GM13976 (cell line): ENCODE measurements around the gene GPSM1.

Source experiments
- DNase-seq: peaks from one replicate; pipeline ENCODE4 v3.0.0; 2012; ENCODE audit warnings: low spot score
- CTCF ChIP-seq: IDR thresholded peaks from 2 replicates; pipeline ENCODE4 v1.5.1; 2012; ENCODE audit warnings: borderline replicate concordance, mild to moderate bottlenecking; ENCODE audit not compliant: insufficient read depth; ENCODE audit errors: extremely low read depth, missing control alignments, control extremely low read depth
- in situ Hi-C: fragments of 300-500 bp; cut with MboI; formaldehyde crosslinking; loops from one replicate; pipeline ENCODE4 v1.12.0; 2022; ENCODE audit warnings: low sequenced_read_pairs, mixed read lengths, inconsistent platforms; ENCODE audit not compliant: unreplicated experiment

Gene GPSM1

GRCh38 chr9:136285501-136286358 lies 41.6 kb upstream of the GPSM1 start:
- TF ChIP-seq CTCF = no peak
- DNase-seq = no peak
- in situ Hi-C loops = loop anchor here (10.0 kb wide), 1 partner anchor 111 kb away; no protein-coding TSS in a partner anchor

- no peak for TF ChIP-seq CTCF
- no peak for DNase-seq
- in situ Hi-C loops = loop anchor here (10.0 kb wide), 1 partner anchor 112 kb away; no protein-coding TSS in a partner anchor
Measured at GRCh38 chr9:136286359-136286986, 40.9 kb upstream of the GPSM1 start.

DNA sequence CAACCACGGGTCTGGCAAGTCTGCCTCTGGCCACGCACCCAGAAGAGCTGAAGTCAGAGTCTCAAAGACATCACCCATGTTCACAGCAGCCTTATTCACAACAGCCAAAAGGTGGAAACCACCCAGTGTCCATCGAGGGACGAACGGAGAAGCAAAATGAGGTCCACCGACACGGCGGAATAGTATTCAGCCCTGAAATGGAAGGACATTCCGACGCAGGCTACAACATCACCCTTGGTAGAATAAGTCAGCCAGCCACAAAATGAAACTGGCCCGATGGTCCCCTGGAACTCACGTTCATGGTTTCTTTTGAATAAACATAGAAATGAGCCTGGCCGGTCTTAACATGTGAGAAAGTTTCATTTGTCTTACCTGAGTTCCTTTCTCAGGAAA lies 40.4 kb upstream of the GPSM1 start:
- no peak for TF ChIP-seq CTCF
- no peak for DNase-seq
- in situ Hi-C loops = loop anchor here (10.0 kb wide), 1 partner anchor 112 kb away; no protein-coding TSS in a partner anchor

DNA sequence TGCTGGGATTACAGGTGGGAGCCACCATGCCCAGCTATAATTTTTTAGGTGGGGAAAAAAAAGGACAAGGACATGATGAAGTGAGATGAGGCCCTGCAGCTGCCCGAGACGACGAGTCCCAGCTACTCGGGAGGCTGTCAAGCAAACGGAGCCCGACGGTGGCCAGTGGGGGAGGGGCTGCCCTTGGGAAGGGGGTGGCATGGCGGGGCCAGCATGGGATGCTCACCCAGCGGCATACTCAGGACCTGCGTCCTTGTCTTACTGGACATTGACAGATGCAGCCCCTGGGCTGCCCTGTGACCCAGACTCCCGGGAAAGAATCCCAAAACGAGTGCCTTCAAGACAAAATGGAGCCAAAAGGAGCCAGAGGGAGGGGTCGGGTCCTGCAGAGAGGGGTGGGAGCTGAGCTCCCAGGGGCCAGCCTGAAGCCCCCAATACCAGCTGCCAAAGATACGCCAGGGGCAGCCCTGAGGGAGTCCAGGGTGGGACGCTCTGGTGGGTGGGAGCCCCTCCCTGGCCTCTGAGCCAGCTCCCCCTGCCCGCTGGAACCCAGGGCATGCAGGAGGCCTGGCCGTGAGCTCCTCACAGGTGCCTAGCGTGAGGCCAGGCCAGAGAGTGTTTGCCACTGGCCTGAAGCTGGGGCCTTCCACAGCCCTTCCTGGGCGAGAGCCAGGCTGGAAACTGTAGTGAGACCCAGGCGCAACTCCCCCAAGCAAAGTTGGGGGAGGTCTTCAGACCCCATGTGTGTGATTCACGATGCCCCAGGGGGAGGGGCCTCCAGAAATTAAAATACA lies 39.2 kb upstream of the GPSM1 start:
- DNase-seq = no peak
- no peak for TF ChIP-seq CTCF
- in situ Hi-C loops = loop anchor here (10.0 kb wide), 1 partner anchor 113 kb away; no protein-coding TSS in a partner anchor

DNA sequence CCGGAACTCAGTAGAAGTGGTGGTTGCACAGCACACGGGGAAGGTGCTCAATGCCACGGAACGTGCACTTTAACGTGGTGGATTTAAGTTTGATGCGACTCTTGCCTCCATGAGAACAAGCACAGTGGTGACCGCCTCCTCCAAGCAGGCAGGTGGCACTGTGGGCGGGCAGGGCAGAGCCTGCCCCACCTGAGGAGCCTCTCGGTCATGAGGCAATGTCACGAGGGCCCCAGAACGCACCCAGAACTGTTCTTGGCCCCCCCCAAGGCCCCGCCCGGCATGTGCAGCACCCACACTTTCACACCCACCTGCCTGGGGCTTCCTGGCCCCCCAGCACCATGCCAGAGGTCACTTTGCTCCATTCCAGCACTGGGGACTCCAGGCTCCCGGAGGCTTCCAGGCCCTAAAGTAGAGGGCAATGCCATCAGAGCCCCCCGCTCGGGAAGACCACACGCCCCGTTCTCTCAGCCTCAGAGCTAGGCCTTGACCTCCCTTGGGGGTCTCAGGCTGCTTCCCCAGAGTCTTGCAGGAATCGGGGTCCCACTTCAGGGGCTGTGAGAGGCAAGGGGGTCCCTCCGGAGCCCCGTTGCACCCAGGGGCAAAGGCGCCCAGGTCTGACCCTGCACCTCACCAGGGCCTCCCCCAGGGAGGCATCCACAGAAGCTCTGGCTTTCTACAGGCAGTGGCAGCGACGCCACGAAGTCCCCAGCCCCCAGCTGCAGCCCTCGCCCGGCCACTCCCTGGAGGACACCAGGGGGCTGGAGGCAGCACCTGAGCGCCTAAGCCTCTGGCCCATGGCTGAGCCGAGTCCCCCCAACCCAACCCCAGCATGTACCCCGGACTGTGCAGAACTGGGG lies 37.5 kb upstream of the GPSM1 start:
- DNase-seq = no peak
- TF ChIP-seq CTCF = no peak
- in situ Hi-C loops = loop anchor here (10.0 kb wide), 1 partner anchor 115 kb away; no protein-coding TSS in a partner anchor
